ENCODE results near the gene GNG4. TPM values are rescaled to one million over a fixed set of nuclear protein-coding genes. Genes with fewer than 3 reads are reported as not detected.

The GNG4 gene
- total RNA-seq, 1 experiment from 2014 or later, result 34.4 TPM

DNA sequence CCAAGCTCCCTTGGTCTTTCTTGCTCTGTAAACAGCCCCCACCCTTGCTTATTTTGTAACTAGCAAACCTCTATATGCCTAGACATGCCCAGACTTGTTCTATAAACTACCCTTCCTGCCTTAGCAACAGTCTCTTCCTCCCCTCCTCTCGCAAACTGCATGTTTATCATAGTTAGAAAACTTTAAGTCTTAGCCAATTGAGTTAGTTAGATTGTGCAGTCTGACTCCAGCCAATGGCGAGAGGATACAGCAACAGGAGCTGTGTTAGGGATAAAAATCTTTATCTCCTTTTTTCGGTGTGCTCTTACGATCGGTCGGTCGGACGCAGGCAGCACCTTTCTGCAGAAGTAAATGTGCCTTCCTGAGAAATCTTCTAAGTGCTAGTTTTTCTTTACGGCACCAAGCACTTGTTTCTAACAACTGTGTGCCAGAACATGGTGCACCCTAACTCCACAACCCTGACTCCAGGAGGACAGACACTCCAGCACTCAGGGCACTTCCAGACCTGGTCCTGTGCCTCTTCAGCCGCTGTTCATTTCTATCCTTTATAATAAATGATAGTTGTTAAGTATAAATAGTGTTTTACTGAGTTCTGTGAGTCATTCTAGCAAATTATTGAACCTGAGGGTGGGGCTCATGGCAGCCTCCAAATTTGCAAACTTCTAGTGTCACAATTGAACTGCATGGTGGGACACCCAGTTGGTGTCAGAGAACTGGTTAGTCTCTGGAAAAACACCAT, 25.7 kb upstream of the GNG4 start:
- no peak overlapping the region for H3K18ac ChIP-seq (ENCODE audit: insufficient read length, low read depth, low read length)
- peaks cover 9 to 42% (median 39%) of the 10 kb centered on the region in 3 experiments; a peak in 6 of 7 replicates for H3K36me3 Mint-ChIP-seq (ENCODE audit: insufficient read depth in 1 of 3, low read depth in 3 of 3)
- no peak overlapping the region for H3K27ac ChIP-seq (ENCODE audit: insufficient read length, low read depth, low read length)
- DNase-seq, result no peak
- WGBS (ENCODE audit: extremely low coverage, insufficient read length, low lambda C conversion rate), result no CpG with 5 or more reads among the region's 10 CpGs
- no peak overlapping the region for H3K9ac ChIP-seq (ENCODE audit: extremely low read depth, insufficient read length, low read length)
- H4K8ac ChIP-seq (replicated peaks; ENCODE audit: insufficient read length, low read depth, low read length), result no peak overlapping the region
- H3K14ac ChIP-seq (ENCODE audit: insufficient read depth, low read length), result no peak overlapping the region
- no peak overlapping the region for H3K4me3 Mint-ChIP-seq
- TF ChIP-seq, protein P1, sequence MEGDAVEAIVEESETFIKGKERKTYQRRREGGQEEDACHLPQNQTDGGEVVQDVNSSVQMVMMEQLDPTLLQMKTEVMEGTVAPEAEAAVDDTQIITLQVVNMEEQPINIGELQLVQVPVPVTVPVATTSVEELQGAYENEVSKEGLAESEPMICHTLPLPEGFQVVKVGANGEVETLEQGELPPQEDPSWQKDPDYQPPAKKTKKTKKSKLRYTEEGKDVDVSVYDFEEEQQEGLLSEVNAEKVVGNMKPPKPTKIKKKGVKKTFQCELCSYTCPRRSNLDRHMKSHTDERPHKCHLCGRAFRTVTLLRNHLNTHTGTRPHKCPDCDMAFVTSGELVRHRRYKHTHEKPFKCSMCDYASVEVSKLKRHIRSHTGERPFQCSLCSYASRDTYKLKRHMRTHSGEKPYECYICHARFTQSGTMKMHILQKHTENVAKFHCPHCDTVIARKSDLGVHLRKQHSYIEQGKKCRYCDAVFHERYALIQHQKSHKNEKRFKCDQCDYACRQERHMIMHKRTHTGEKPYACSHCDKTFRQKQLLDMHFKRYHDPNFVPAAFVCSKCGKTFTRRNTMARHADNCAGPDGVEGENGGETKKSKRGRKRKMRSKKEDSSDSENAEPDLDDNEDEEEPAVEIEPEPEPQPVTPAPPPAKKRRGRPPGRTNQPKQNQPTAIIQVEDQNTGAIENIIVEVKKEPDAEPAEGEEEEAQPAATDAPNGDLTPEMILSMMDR (conservative IDR thresholded peaks at IDR 0.05), result no peak
- no peak overlapping the region for H2BK12ac ChIP-seq (ENCODE audit: insufficient read length, low read depth, low read length)
- no peak overlapping the region for H3K56ac ChIP-seq (ENCODE audit: insufficient read length, low read depth, low read length)
- H3K9me3 Mint-ChIP-seq, result peaks cover 28 to 38% of the 10 kb centered on the region in 2 experiments
- no peak overlapping the region for H2BK5ac ChIP-seq (ENCODE audit: insufficient read length, low read length)
- no peaks in the 10 kb centered on the region for H3K79me1 ChIP-seq (ENCODE audit: insufficient read depth, low read depth, low read length, poor library complexity, severe bottlenecking)
- H4K91ac ChIP-seq (ENCODE audit: insufficient read length, low read depth, low read length), result no peak overlapping the region
- peaks cover 10% of the 10 kb centered on the region; the same call in 1 of the 2 replicates for H3K4me1 ChIP-seq (ENCODE audit: insufficient read depth, low read length)
- H4K5ac ChIP-seq (ENCODE audit: insufficient read length, low read depth, low read length), result no peak overlapping the region
- H2BK15ac ChIP-seq (ENCODE audit: low read depth, low read length), result no peak overlapping the region
- no peak overlapping the region for H3K23ac ChIP-seq (ENCODE audit: insufficient read length, low read depth, low read length)
- peak overlapping the region in 1 of 3 experiments; percentile 27; a peak in 1 of 7 replicates for H3K27ac Mint-ChIP-seq
- H3K23me2 ChIP-seq (ENCODE audit: insufficient read length, low read depth, low read length, poor library complexity, severe bottlenecking), result no peaks in the 10 kb centered on the region
- no peaks in the 10 kb centered on the region for H3K27me3 ChIP-seq (ENCODE audit: insufficient read depth, low read length)
- 0 out of 2 replicates have a peak, but pooled peaks cover 2% of the 10 kb centered on the region for H3K79me2 ChIP-seq (ENCODE audit: insufficient read depth, low read length)
- H3K27me3 Mint-ChIP-seq (ENCODE audit: low read depth), result peaks cover 2% of the 10 kb centered on the region; the same call in 1 of the 2 replicates
- H2BK20ac ChIP-seq (ENCODE audit: low read depth, low read length, poor library complexity, severe bottlenecking), result no peak overlapping the region
- H3K9me3 ChIP-seq (ENCODE audit: control insufficient read depth, low read depth, low read length), result peaks cover 3% of the 10 kb centered on the region
- no peak overlapping the region for H2AK5ac ChIP-seq (ENCODE audit: insufficient read length, low read length)
- H2BK120ac ChIP-seq (ENCODE audit: low read depth, low read length, poor library complexity, severe bottlenecking), result no peak overlapping the region
- H2AFZ ChIP-seq (ENCODE audit: low read length), result no peak overlapping the region
- no peak overlapping the region for H3K4ac ChIP-seq (ENCODE audit: low read depth, low read length)
- H3K4me2 ChIP-seq (ENCODE audit: insufficient read depth, insufficient read length, low read length), result no peak overlapping the region
- H4K20me1 ChIP-seq (ENCODE audit: control insufficient read depth, insufficient read depth, insufficient read length), result no peaks in the 10 kb centered on the region
- peaks cover 22 to 29% of the 10 kb centered on the region in 2 experiments for H3K4me1 Mint-ChIP-seq
- H3T11ph ChIP-seq (ENCODE audit: low read length), result no peak overlapping the region
